PC-9 (cell line): ENCODE measurements around the gene ADAM21.
"Not testable (repeated sequence)": the region's sequence is repeated elsewhere in the genome, so short reads cannot be mapped to it uniquely, and the experiment has no call there.

Experiments used
- CTCF ChIP-seq: fragments of 200-600 bp; sonication (generic); conservative IDR thresholded peaks from 2 replicates; pipeline ENCODE4 v1.6.1; 2017; ENCODE audit warnings: mixed run types, antibody characterized with exemption, mild to moderate bottlenecking, moderate library complexity
- EZH2 ChIP-seq: fragments of 200-600 bp; sonication (generic); IDR thresholded peaks from 2 replicates; pipeline ENCODE4 v1.8.0; 2017; ENCODE audit warnings: antibody characterized with exemption, low read depth

- TF ChIP-seq CTCF, EZH2: not testable (repeated sequence)
Measured at GRCh38 chr14:70406216-70406615, 45.8 kb upstream of the ADAM21 start.
